HepG2 (cell line): Measurements from ENCODE around the gene TBC1D30. TPM values are rescaled to one million over a fixed set of nuclear protein-coding genes. Genes with fewer than 3 reads are reported as not detected.

Source experiments
- ATAC-seq: fragments of 200-7000 bp; cut with Tn5 transposase; 3 replicates; pipeline ENCODE4 v1.9.1; 2020; ENCODE audit warnings: mild to moderate bottlenecking, moderate library complexity
- BruUV-seq: library from RNA; stranded (reverse); fragments of 400-500 nt; replicated peaks from 2 replicates; lab custom pipeline; 2021; lab: Mats Ljungman, UMichigan
- CTCF ChIA-PET: fragments of 300-600 bp; formaldehyde crosslinking; extraction: SDS; loops from one replicate; lab custom pipeline; 2021; ENCODE audit warnings: low total read pairs, inconsistent platforms, low intra/inter-chr PET ratio; lab: Yijun Ruan, JAX
- POLR2A ChIA-PET: fragments of 350-600 bp; sonication (Branson Sonifier 250); formaldehyde crosslinking; loops from one replicate; lab custom pipeline; 2020; ENCODE audit warnings: antibody characterized with exemption, inconsistent platforms; lab: Yijun Ruan, JAX
- DNase-seq: peaks from one replicate; pipeline ENCODE4 v3.0.0-alpha.2; 2015; ENCODE audit warnings: low spot score
- FAIRE-seq: peaks from 3 replicates; lab custom pipeline; 2011; peaks lifted over from hg19 to GRCh38; lab: Jason Lieb, UNC
- H2AFZ ChIP-seq: one replicate; pipeline ENCODE4 v1.6.1; 2011; ENCODE audit warnings: low read length, inconsistent platforms
- H3K27ac ChIP-seq: fragments of 300-600 bp; 3 replicates; pipeline ENCODE4 v1.8.0; 2011; ENCODE audit warnings: mixed run types, mild to moderate bottlenecking, mixed read lengths, low read length, inconsistent platforms; ENCODE audit not compliant: insufficient read depth; ENCODE audit errors: extremely low read length
- H3K27me3 ChIP-seq, 2 experiments: fragments of 200-600 bp in 1 of 2; 2 replicates in 1 of 2; 3 replicates in 1 of 2; pipeline versions ENCODE4 v1.6.0 to v1.8.0; 2011; ENCODE audit warnings: low read length in 2 of 2, mild to moderate bottlenecking in 2 of 2, moderate library complexity in 2 of 2, inconsistent platforms in 1 of 2; ENCODE audit not compliant: insufficient read depth in 2 of 2, control insufficient read depth in 1 of 2
- H3K36me3 ChIP-seq, 2 experiments: fragments of 200-600 bp in 1 of 2; replicated peaks in 1 of 2; 2 replicates in 1 of 2; 3 replicates in 1 of 2; pipeline versions ENCODE4 v1.5.1 to v1.8.0; 2011; ENCODE audit warnings: low read length in 2 of 2, inconsistent platforms in 1 of 2; ENCODE audit not compliant: insufficient read depth in 2 of 2, control insufficient read depth in 1 of 2
- H3K4me1 ChIP-seq: 2 replicates; pipeline ENCODE4 v1.5.1; 2012; ENCODE audit warnings: low read length, inconsistent platforms; ENCODE audit not compliant: insufficient read depth
- H3K4me2 ChIP-seq: 2 replicates; pipeline ENCODE4 v1.6.0; 2011; ENCODE audit warnings: low read depth, low read length, inconsistent platforms
- H3K4me3 ChIP-seq, 3 experiments: fragments of 200-600 bp in 1 of 3; sonication (generic), shearing (Covaris generic) in 1 of 3; replicated peaks in 1 of 3; 2 replicates each; pipeline ENCODE4 v1.5.1; 2011 to 2016; ENCODE audit warnings: low read length in 3 of 3, inconsistent platforms in 2 of 3, low read depth in 2 of 3, mild to moderate bottlenecking in 2 of 3, control low read depth in 1 of 3, mixed read lengths in 1 of 3; ENCODE audit not compliant: insufficient read depth in 1 of 3
- H3K79me2 ChIP-seq: one replicate; pipeline ENCODE4 v1.6.1; 2011; ENCODE audit warnings: low read length, inconsistent platforms; ENCODE audit not compliant: insufficient read depth
- H3K9ac ChIP-seq: 2 replicates; pipeline ENCODE4 v1.6.0; 2011; ENCODE audit warnings: mild to moderate bottlenecking, low read depth, low read length, inconsistent platforms; ENCODE audit not compliant: insufficient read depth
- H3K9me3 ChIP-seq: 2 replicates; pipeline ENCODE4 v1.5.1; 2012; ENCODE audit warnings: mild to moderate bottlenecking, low read length
- H4K20me1 ChIP-seq: 2 replicates; pipeline ENCODE4 v1.6.0; 2011; ENCODE audit warnings: inconsistent platforms, mild to moderate bottlenecking, low read length, moderate library complexity; ENCODE audit not compliant: insufficient read depth
- CREBL2 ChIP-seq: sonication (generic); formaldehyde crosslinking; IDR thresholded peaks from 2 replicates; pipeline ENCODE4 v1.8.1; 2023; ENCODE audit warnings: missing genetic modification reagents, mild to moderate bottlenecking, borderline replicate concordance
- ESRRA ChIP-seq: sonication (generic); formaldehyde crosslinking; IDR thresholded peaks from 2 replicates; pipeline ENCODE4 v1.5.1; 2020; ENCODE audit warnings: mild to moderate bottlenecking, low read depth, missing genetic modification reagents
- GATAD1 ChIP-seq: IDR thresholded peaks from 2 replicates; pipeline ENCODE4 v1.6.1; 2016; ENCODE audit warnings: missing genetic modification reagents, missing compliant biosample characterization
- NFE2L1 ChIP-seq: sonication (generic); formaldehyde crosslinking; IDR thresholded peaks from 2 replicates; pipeline ENCODE4 v1.4.0; 2020; ENCODE audit warnings: missing genetic modification reagents, mild to moderate bottlenecking, borderline replicate concordance
- PREB ChIP-seq: sonication (generic); formaldehyde crosslinking; IDR thresholded peaks from 2 replicates; pipeline ENCODE4 v1.4.0; 2020; ENCODE audit warnings: missing genetic modification reagents
- SRSF4 ChIP-seq: fragments of 200-400 bp; formaldehyde crosslinking; IDR thresholded peaks from one replicate; pipeline ENCODE4 v1.6.1; 2018; ENCODE audit warnings: mild to moderate bottlenecking, low read depth, low read length, moderate library complexity; ENCODE audit not compliant: poor library complexity, severe bottlenecking
- ZBTB7B ChIP-seq: sonication (generic); formaldehyde crosslinking; IDR thresholded peaks from 2 replicates; pipeline ENCODE4 v1.4.0; 2020; ENCODE audit warnings: missing genetic modification reagents
- ZNF605 ChIP-seq: sonication (generic); formaldehyde crosslinking; IDR thresholded peaks from 2 replicates; pipeline ENCODE4 v1.8.0; 2022; ENCODE audit warnings: mild to moderate bottlenecking, missing genetic modification reagents
- ZNF609 ChIP-seq: sonication (generic); formaldehyde crosslinking; IDR thresholded peaks from 2 replicates; pipeline ENCODE4 v1.4.0; 2020; ENCODE audit warnings: mild to moderate bottlenecking, missing genetic modification reagents, borderline replicate concordance
- ZNF784 ChIP-seq: sonication (generic); formaldehyde crosslinking; IDR thresholded peaks from 2 replicates; pipeline ENCODE4 v1.5.1; 2020; ENCODE audit warnings: missing genetic modification reagents, mild to moderate bottlenecking, borderline replicate concordance
- WGBS: methylation state at CpG from one replicate; pipeline ENCODE4 v1.1.6; 2017; ENCODE audit warnings: low lambda C conversion rate; 5-methylcytosine and 5-hydroxymethylcytosine counted together
- in situ Hi-C: cut with HindIII; loops from 2 replicates; pipeline ENCODE4 v1.10.0; 2017; ENCODE audit warnings: low pct_unique_long_range_greater_than_20kb; ENCODE audit not compliant: extremely low pct_ligation_motif_present
- intact Hi-C: fragments of 100-400 bp; cut with micrococcal nuclease; formaldehyde crosslinking; loops from one replicate; pipeline ENCODE4 v1.10.0; 2022; ENCODE audit not compliant: unreplicated experiment
- polyA plus RNA-seq, 8 experiments: library from polyadenylated mRNA; depleted of rRNA in 3 of 8; stranded (reverse) in 7 of 8; unstranded in 1 of 8; fragments of >200 nt; fragmentation: Illumina TruSeq in 4 of 8; extraction: Trizol in 4 of 8; gene quantifications; 2 replicates each; pipeline versions ENCODE4 v1.2.1 to v1.2.3, GENCODE V29; 2011 to 2016; ENCODE audit warnings: low read depth in 4 of 8, missing spikeins in 1 of 8, mixed read lengths in 1 of 8; ENCODE audit not compliant: insufficient read depth in 1 of 8
- total RNA-seq, 5 experiments: library from RNA; depleted of rRNA; stranded (reverse); fragments of >200 nt; fragmentation: Illumina TruSeq; extraction: Trizol; gene quantifications; 2 replicates each; pipeline ENCODE4 v1.2.3, GENCODE V29; 2016; ENCODE audit warnings: low read depth in 1 of 5

The TBC1D30 gene
- total and polyA plus RNA-seq, 2 of the 13 experiments (the other 11 are each of a cell fraction or from before 2014, with no cell fraction given) = 0.42 to 0.67 TPM

- ATAC-seq (no peak), DNase-seq (no peak), FAIRE-seq (no peak)
- Histone ChIP-seq H2AFZ (no peak overlapping the region), H3K36me3 (no peaks in the 10 kb centered on the region), H3K27ac (no peak overlapping the region), H3K9ac (no peak overlapping the region), H3K79me2 (no peaks in the 10 kb centered on the region), H3K27me3 (no peaks in the 10 kb centered on the region; a peak in 1 of 5 replicates), H3K4me2 (no peak overlapping the region), H3K9me3 (no peaks in the 10 kb centered on the region), H3K4me3 (no peak overlapping the region), H4K20me1 (no peaks in the 10 kb centered on the region), H3K4me1 (0 out of 2 replicates have a peak, but pooled peaks cover 7% of the 10 kb centered on the region)
- no TSS peak for BruUV-seq
- in situ Hi-C loops = no loop called here
- CTCF ChIA-PET = no interaction called here
- intact Hi-C loops = no loop called here
- TF ChIP-seq ZBTB7B (CRISPR knock-in tag) (no peak), ESRRA (CRISPR knock-in tag) (no peak), ZNF605 (CRISPR knock-in tag) (no peak), ZNF784 (CRISPR knock-in tag) (no peak), NFE2L1 (CRISPR knock-in tag) (no peak), GATAD1 (CRISPR knock-in tag) (no peak), SRSF4 (no peak), PREB (CRISPR knock-in tag) (no peak), CREBL2 (no peak), ZNF609 (CRISPR knock-in tag) (no peak)
- POLR2A ChIA-PET = no interaction called here
- 31% methylated on average over 5 of the region's 5 CpGs for WGBS
Measured at GRCh38 chr12:64808110-64808509, 16.3 kb upstream of the TBC1D30 start.
